Dedifferentiated amniotic fluid mesenchymal stem cell (primary cell): ENCODE results near the gene SLC16A1.
"Not testable (repeated sequence)": the region's sequence is repeated elsewhere in the genome, so short reads cannot be mapped to it uniquely, and the experiment has no call there.

Experiments used
- DNase-seq: peaks from one replicate; pipeline ENCODE4 v3.0.0-alpha.2; 2016; ENCODE audit errors: extremely low spot score

Gene SLC16A1, protein sequence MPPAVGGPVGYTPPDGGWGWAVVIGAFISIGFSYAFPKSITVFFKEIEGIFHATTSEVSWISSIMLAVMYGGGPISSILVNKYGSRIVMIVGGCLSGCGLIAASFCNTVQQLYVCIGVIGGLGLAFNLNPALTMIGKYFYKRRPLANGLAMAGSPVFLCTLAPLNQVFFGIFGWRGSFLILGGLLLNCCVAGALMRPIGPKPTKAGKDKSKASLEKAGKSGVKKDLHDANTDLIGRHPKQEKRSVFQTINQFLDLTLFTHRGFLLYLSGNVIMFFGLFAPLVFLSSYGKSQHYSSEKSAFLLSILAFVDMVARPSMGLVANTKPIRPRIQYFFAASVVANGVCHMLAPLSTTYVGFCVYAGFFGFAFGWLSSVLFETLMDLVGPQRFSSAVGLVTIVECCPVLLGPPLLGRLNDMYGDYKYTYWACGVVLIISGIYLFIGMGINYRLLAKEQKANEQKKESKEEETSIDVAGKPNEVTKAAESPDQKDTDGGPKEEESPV

DNA sequence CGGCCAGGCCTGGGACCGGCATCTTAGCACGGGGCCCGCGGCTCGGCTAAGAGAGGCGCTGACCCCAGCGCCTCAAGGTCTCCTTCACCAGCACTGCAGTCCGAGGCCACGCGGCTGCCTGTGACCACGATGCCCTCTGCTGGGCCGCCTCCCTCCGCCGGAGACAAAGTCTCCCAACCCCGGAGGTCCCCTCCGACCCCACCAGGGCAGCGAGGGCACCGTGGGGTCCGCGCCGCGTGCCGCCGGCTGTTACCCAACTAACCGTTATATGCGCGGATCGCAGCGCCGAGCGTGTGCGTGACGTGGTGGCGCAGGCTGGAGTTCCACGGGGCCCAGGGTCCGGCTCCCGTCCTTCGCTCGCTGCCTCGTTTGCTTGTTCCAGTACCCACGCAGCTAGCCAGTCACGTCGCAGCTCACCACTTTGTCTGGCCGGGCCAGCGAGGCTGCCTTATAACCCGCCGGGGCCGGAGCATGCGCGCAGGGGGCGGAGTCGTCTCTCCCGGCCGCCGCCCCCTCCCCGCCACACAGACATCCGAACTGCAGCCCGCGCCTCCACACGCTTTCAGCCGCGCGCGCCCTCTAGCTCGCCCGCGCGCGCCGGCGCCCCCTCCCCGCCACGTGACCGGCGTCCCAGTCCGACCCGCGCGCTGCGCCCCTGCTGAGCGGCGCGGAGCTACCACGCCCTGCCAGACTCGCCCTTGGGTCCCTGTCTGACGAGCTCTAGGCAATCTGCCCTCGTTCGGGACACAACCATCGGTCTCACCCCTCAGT is at the start of gene SLC16A1:
TSS of gene SLC16A1 (minus strand) at position 424 of the 771 bp plus-strand sequence. CDS start 26,888 bp downstream, outside the sequence.
- DNase-seq: peak; percentile 93

- no peak for DNase-seq
These were observed 48.0 kb upstream of the SLC16A1 start for GRCh38 chr1:113003751-113004690.

DNA sequence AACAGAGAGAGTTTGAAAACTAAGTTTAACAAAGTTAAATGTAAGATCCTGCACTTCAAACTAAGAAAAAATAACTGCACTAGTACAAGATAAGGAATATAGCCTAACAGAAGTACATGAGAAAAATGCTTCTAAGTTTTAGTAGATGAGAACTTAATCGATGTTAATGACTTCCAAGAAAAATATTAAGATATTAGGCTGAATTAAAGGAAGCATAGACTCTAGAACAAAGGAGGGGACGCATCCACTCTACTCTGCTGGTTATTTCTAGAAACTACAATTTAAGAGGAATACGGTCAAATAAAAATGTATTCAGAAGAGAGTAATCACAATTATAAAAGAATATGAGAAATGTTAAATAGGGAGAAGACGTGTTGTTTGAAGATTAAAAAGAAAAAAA is 46.3 kb upstream of the SLC16A1 start:
- DNase-seq: no peak

DNA sequence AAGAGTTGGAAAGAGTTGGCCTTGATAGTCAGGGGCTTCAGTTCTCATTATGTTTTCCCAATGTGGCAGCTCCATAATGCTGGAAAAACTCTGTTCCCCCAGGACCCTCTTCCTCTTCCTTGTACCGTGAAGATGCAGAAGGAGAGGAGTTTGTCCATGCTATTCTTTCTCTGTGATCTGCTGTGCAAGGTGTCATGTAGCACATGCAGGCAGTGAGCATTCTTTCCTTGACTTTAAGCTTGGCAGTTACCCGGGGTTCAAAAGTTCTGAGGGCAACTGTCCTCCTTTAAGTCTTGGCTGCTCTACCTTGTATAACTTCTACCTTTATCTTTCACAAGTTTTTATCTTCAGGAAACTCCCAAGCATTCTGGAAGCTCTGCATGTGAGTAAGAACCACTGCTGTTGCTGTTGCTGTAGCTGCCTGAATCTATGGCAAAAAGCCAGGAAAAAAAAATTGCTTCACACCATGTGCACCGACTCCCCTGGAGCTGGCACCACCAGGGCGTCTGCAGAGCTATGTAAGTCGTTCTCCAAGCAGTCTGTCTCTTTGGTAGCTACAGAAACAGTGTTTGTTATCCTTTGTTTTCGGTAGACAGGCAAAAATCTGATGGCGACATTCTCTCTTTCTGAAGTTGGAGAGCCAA is 42.7 kb upstream of the SLC16A1 start:
- peak; percentile 60 for DNase-seq

- DNase-seq: no peak
These were observed 41.8 kb upstream of the SLC16A1 start for GRCh38 chr1:112997781-112998180.

GRCh38 chr1:112995890-112996289 is 39.9 kb upstream of the SLC16A1 start:
- DNase-seq: no peak

DNA sequence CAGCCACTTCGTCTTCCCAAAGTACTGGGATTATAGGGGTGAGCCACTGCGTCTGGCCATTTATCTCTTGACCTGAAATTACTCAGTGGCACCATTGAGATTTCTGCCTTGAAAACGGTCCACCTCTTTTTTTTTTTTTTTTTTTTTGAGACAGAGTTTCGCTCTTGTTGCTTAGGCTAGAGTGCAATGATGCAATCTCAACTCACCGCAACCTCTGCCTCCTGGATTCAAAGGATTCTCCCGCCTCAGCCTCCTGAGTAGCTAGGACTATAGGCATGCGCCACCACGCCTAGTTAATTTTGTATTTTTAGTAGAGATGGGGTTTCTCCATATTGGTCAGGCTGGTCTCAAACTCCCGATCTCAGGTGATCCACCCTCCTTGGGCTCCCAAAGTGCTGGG is 39.0 kb upstream of the SLC16A1 start:
- not testable (repeated sequence) for DNase-seq

DNA sequence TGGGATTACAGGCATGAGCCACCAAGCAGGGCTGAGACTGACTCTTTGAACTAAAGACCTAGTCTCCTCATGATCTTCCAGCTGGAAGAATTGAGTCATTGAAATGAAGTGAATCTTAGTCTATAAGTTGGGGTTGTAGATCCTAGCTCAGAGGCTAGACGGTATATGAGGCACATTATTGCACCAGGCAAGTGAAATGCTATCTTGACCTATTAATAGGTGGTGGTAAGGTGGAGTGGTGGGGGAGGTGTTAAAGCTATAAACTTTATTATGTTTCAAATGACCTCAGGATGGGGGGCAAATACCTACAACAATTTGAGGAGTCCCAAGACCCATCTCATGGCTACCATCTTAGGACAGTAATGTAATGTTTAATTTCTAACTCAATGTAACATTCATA is 36.8 kb upstream of the SLC16A1 start:
- DNase-seq: no peak

GRCh38 chr1:112991402-112992120 is 35.6 kb upstream of the SLC16A1 start:
- DNase-seq: no peak

DNA sequence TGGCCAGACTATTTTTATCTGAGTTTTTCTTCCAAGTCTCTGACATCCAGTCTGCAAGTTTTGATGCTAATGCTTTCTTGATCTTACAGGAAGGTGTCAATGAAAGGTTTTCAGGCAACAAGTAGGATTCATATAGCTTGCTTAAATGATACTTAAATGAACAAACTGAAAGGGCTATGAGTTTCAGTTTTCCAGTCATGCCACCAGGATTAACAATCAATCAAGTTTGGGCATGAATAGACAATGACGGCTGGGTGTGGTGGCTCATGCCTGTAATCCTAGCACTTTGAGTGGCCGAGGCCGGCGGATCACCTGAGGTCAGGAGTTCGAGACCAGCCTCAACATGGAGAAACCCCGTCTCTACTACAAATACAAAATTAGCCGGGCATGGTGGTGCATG is 34.3 kb upstream of the SLC16A1 start:
- DNase-seq: no peak

DNA sequence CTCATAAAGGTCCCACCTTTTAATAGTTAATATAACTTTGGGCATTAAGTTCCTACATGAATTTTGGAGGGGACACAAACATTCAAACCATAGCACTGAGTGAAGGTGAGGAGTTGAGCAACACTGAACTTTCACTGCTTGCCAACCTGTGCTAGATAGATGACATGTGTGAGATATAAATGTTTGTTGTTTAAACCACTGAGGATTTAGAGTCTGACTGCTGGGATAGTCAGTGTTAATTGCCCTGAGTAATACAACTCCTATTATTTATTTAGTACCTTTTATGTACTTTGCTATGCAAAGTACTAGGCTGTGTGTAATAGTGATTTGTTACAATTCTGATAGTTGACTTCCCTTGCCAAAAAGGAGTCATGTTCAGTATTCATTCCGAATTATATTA is 32.4 kb upstream of the SLC16A1 start:
- DNase-seq: no peak

- no peak for DNase-seq
These were observed 29.1 kb upstream of the SLC16A1 start for GRCh38 chr1:112985123-112985522.

GRCh38 chr1:112983537-112984131 is 27.6 kb upstream of the SLC16A1 start:
- no peak for DNase-seq

DNA sequence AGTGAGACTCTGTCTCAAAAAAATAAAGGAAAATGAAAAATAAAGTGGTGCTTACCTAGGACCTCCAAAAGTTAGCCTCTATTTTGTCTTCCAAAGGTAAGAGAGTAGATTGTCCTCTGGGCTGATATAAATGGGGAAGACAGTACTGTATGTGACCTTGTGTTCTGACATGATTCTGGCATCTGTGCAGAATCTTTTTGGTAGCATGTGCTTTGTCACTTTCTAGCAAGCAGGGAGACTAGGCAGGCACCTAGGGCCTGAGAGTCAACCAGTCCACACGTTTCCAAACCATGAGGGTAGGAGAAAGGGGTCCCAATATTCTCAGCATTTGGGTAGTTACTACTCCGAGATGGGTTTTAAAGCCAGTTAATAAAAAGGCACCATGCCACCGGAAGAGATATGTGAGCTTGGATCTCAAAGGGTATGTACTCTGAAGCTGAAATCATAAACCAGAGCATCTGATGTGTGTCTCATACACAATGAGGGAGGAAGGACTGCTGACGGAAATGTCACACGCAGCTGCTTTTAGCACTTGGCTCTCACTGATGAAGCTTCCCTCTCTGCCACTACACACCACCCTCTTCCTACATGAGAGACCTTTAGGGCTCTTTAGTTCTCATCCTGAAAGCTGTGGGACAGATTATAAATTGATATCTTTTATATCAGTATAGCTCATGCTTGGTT is 27.0 kb upstream of the SLC16A1 start:
- DNase-seq: no peak

GRCh38 chr1:112982328-112982727 is 26.3 kb upstream of the SLC16A1 start:
- DNase-seq: no peak

GRCh38 chr1:112981834-112982233 is 25.8 kb upstream of the SLC16A1 start:
- DNase-seq: not testable (repeated sequence)

GRCh38 chr1:112981426-112981825 is 25.4 kb upstream of the SLC16A1 start:
- DNase-seq: no peak

DNA sequence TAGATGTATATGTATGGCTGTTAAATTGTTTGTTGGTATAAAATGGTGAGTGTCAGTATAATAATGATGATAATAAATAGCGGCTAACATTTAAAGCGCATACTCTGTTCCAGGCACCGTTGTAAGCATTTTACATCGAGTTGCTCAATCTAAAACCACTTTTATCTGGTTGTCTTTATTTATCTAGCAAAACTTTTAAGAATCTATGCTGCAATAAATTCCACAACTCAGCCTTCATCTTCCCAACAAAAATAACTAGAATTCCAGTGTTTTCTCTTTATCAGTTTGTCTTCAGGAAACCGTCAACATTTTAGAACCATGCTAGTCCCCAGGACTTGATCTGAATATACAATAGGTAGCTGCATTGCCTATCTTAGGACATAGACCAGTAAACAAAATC is 19.3 kb upstream of the SLC16A1 start:
- DNase-seq: no peak

- no peak for DNase-seq
These were observed 18.6 kb upstream of the SLC16A1 start for GRCh38 chr1:112974646-112975045.

DNA sequence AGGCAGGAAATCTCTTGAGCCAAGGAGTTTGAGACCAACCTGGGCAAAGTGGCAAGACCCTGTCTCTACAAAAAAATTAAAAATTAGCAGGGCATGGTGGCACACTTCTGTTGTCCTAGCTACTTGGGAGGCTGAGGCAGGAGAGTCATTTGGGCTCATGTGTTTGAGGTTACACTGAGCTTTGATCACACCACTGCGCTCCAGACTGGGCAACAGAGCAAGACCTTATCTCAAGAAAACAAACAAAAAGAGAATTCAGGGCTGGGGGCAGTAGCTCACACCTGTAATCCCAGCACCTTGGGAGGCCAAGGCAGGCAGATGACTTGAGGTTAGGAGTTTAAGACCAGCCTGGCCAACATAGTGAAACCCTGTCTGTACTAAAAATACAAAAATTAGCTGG is 17.8 kb upstream of the SLC16A1 start:
- no peak for DNase-seq
